ENCODE results near the gene FUCA2. TPM values are rescaled to one million over a fixed set of nuclear protein-coding genes. Genes with fewer than 3 reads are reported as not detected.

FUCA2 gene
- total RNA-seq, 4 donors from 2014 or later, result 3.3 to 11.4 (median 10.5) TPM

DNA sequence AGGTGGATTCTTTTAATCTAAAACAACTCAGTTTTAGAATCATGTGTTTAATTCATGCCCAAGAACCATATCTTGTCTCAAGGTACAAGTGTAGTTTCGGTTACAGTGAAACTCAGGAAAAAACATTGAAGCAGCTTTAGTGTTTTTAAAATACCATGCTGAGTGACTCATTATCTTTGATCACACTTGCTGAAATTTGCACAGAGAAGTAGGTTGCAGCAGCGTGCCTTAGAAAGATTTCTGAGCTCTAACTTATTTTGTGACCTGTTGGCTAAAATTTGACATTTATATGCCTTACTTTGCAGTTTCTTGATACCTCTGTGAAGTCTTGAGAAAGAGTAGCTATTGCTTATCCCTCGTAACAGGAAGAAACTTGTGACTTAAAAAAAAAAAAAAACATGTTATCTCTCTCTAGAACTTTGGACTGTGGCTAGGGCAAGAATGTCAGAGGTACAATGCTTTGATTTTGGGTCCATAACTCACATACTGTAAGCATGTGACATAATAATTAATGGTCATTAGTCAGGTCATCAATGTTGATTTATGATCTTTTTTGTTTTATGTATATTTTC lies 34.5 kb upstream of the FUCA2 start:
- DNase-seq (ENCODE audit: low spot score in 2 of 2), result no peak
- intact Hi-C loops (cut with DNase I; ENCODE audit: low total_unique reads), result no loop called here
- TF ChIP-seq POLR2A (IDR thresholded peaks at IDR 0.05), result no peak
- TF ChIP-seq, protein P1, sequence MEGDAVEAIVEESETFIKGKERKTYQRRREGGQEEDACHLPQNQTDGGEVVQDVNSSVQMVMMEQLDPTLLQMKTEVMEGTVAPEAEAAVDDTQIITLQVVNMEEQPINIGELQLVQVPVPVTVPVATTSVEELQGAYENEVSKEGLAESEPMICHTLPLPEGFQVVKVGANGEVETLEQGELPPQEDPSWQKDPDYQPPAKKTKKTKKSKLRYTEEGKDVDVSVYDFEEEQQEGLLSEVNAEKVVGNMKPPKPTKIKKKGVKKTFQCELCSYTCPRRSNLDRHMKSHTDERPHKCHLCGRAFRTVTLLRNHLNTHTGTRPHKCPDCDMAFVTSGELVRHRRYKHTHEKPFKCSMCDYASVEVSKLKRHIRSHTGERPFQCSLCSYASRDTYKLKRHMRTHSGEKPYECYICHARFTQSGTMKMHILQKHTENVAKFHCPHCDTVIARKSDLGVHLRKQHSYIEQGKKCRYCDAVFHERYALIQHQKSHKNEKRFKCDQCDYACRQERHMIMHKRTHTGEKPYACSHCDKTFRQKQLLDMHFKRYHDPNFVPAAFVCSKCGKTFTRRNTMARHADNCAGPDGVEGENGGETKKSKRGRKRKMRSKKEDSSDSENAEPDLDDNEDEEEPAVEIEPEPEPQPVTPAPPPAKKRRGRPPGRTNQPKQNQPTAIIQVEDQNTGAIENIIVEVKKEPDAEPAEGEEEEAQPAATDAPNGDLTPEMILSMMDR (IDR thresholded peaks at IDR 0.05), result no peak
- no peak overlapping the region for H3K4me3 ChIP-seq (ENCODE audit: low read depth, poor library complexity, severe bottlenecking)
- WGBS, 2 donors, result 73 to 76% methylated on average over 3 of the region's 3 CpGs

DNA sequence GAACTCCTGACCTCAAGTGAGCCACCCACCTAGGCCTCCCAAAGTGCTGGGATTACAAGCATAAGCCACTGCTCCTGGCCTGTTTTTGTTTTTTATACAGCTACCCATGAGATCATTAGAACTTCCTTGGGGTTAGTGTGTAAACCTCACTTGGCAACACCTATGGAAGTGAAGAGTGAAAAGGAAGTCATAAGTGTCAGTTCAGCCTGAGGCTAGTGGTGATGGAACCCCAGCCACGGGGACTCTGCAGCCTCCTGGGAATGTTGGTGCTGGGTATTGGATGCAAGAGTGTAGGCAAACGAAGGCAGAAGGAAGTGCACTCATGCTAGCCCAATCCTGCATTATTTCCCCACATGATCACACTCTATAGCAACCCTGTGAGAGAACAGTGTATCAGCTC lies 33.6 kb upstream of the FUCA2 start:
- 49 to 50% methylated on average over 2 of the region's 2 CpGs for WGBS, 2 donors
- intact Hi-C loops (cut with DNase I; ENCODE audit: low total_unique reads), result no loop called here
- TF ChIP-seq POLR2A (IDR thresholded peaks at IDR 0.05), result no peak
- TF ChIP-seq, protein P1 (IDR thresholded peaks at IDR 0.05), result no peak

DNA sequence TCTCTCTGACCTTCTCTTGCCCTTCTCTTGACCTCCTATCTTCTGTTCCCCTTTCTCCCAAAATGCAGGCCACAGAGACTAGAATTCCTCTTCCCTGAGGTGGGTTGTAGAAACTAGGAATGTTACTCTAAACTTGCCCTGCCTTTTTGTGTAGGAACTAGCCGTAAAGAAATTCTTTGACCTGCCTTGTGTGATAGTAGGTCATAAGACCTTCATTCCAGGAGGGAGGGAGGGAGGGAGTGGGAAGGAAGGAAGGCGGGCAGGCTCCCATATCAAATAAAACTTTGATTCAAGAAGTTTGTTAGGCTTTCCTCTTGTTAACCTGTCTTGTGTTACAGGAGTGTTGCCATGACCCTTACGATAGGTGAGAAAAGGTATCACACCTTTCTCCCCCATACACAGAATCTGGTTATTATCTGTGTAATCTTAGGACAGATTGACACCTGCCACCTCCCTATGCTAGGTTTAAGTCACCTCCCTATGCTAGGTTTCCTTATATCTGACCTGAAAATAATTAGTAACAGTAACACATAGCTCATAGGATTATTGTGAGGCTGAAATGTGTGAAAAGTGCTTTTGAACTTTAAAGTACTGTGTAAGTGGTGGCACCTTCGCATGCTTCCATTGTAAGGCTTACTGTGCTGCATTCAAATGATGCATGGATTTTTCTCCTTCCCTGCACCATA lies 32.6 kb upstream of the FUCA2 start:
- intact Hi-C loops (cut with DNase I; ENCODE audit: low total_unique reads), result no loop called here
- TF ChIP-seq POLR2A (IDR thresholded peaks at IDR 0.05), result no peak
- TF ChIP-seq, protein P1 (IDR thresholded peaks at IDR 0.05), result no peak
- WGBS, 2 donors, result 91 to 95% methylated on average over 4 of the region's 4 CpGs
- no peak overlapping the region for H3K4me3 ChIP-seq (ENCODE audit: low read depth, poor library complexity, severe bottlenecking)
- DNase-seq (ENCODE audit: low spot score in 2 of 2), result no peak

More for the DNA sequence above, 33.6 kb upstream of the FUCA2 start:
- DNase-seq (ENCODE audit: low spot score in 2 of 2), result no peak
- H3K4me3 ChIP-seq (ENCODE audit: low read depth, poor library complexity, severe bottlenecking), result no peak overlapping the region

DNA sequence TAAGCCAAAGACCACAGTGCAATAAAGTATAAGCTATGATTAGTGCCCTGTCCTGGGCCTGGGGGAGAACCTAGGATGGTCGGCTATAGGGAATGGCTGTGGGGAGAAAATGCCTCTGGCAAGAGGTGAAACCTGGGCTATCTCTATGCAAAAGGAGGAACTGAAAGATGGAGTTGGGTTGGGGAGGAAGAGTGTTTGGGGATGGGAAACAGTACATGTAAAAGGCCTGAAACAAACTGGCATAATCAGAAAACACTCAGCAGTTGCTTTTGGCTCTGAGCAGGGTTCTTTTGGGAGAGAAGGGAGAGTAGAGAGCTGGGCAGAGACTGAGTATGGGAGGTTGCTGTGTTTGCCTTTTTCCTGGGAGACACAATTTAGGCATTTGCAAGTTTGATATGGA lies 31.9 kb upstream of the FUCA2 start:
- intact Hi-C loops (cut with DNase I; ENCODE audit: low total_unique reads), result no loop called here
- 72 to 88% methylated on average over 1 of the region's 1 CpG for WGBS, 2 donors
- no peak overlapping the region for H3K4me3 ChIP-seq (ENCODE audit: low read depth, poor library complexity, severe bottlenecking)
- TF ChIP-seq, protein P1 (IDR thresholded peaks at IDR 0.05), result no peak
- no peak for TF ChIP-seq POLR2A (IDR thresholded peaks at IDR 0.05)
- no peak for DNase-seq (ENCODE audit: low spot score in 2 of 2)

DNA sequence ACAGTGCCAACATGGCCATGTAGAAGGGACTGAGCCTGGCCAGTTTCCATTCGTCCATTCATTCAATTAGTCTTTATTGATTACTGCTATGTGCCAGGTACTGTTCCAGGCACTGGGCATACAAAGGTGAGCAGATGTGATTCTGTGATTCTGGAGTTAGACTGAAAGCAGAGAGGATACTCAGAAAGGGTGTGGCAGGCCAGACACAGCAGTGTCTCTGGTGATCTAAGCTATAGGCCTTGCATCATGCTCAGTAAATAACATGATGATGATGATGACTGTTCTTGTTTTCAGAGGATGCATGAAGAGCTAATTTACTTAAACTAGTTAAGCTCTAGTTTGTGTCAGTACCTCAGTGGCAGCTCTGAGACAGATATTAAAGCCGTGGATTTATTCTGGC lies 31.4 kb upstream of the FUCA2 start:
- no peak for DNase-seq (ENCODE audit: low spot score in 2 of 2)
- intact Hi-C loops (cut with DNase I; ENCODE audit: low total_unique reads), result no loop called here
- H3K4me3 ChIP-seq (ENCODE audit: low read depth, poor library complexity, severe bottlenecking), result no peak overlapping the region
- TF ChIP-seq POLR2A (IDR thresholded peaks at IDR 0.05), result no peak
- TF ChIP-seq, protein P1 (IDR thresholded peaks at IDR 0.05), result no peak
- WGBS, 2 donors, result 92 to 94% methylated on average over 2 of the region's 2 CpGs
